Measurements from ENCODE around the gene FGD2. TPM values are rescaled to one million over a fixed set of nuclear protein-coding genes. Genes with fewer than 3 reads are reported as not detected.
"Not testable (repeated sequence)": the region's sequence is repeated elsewhere in the genome, so short reads cannot be mapped to it uniquely, and the experiment has no call there.

FGD2 gene
- total RNA-seq, 1 experiment from 2014 or later = not detected

DNA sequence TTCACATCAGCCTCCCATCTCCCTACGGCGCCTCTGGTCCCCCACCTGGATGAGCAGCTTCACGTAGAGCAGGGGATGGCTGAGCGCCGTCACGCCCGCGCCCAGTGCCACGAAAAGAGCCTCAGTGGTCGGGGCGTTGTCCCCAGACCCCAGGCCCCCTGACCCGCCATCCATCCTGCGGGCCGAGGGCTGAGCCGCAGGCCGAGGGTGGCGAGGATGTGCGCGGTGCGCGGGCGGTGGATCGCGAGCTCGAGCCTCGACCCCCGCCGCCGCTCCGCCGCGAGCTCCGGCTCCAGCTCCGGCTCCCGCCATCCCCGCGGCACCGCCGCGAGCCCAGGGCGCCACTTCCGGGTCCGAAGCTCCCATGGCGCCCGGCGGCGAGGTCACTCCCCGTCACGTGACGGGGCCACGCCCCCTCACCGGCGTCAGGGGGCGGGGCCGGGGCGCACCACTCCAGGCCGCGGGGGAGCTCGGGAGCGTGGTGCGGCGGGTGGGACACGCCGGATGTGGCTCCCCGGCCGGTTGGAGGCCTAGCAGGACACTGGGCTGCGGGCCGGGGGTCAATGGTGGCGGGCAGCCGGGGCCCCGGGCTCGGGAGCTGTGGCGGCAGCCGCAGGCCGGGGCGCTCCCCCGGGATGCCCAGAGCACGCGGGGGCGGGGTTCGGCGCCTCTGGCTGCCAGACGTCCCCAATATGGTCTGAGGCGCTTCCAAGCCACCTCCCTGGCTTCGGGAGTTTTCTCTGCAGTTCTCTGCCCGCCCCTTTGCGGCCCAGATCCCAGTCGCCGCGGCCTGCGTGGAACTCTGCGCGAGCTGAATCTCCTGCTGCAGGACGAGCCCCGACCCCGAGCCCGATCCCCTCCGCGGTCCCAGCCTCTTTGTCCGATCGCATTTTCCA, 19.4 kb upstream of the FGD2 start, which contains the start of gene MTCH1:
Gene MTCH1 (minus strand): TSS at position 389 of the 896 bp plus-strand sequence. CDS start 23 bp downstream, at position 366.
- POLR2A ChIA-PET (ENCODE audit: low non-redundant PET) = interaction anchor here (0.6 kb wide), 1 partner anchor 13 kb away, joined by 4 read pairs; no protein-coding TSS in a partner anchor
- peak; percentile 91 for DNase-seq (ENCODE audit: low spot score)
- H3K4me1 ChIP-seq (ENCODE audit: insufficient read depth, low read length, poor library complexity, severe bottlenecking) = peaks cover 14% of the 10 kb centered on the region
- H3K27ac ChIP-seq (ENCODE audit: low read depth, low read length, poor library complexity, severe bottlenecking) = peak within 1 kb of the TSS; percentile 99
- H3K9me3 ChIP-seq (ENCODE audit: low read depth, low read length, poor library complexity, severe bottlenecking) = no peaks in the 10 kb centered on the region
- no peaks in the 10 kb centered on the region for H3K36me3 ChIP-seq (ENCODE audit: insufficient read depth, low read length, poor library complexity, severe bottlenecking)
- CTCF ChIA-PET = interaction anchor here (0.5 to 1.1 kb wide), 2 partner anchors 9 to 204 kb away, joined by 4 to 13 read pairs; no protein-coding TSS in a partner anchor
- no TSS peak for BruUV-seq (replicated peaks)
- no peaks in the 10 kb centered on the region for H3K27me3 ChIP-seq (replicated peaks; ENCODE audit: insufficient read depth, low read depth, low read length, poor library complexity)
- H3K4me3 ChIP-seq (ENCODE audit: low read depth, low read length, poor library complexity, severe bottlenecking) = peak within 1 kb of the TSS; percentile 99
- no peak for TF ChIP-seq CTCF (conservative IDR thresholded peaks at IDR 0.05; ENCODE audit: low read depth, low read length)
- TF ChIP-seq EZH2 (IDR thresholded peaks at IDR 0.05; ENCODE audit: borderline replicate concordance, low read depth, low read length, poor library complexity, severe bottlenecking) = no peak
- intact Hi-C loops (cut with micrococcal nuclease; ENCODE audit: unreplicated experiment) = loop anchor here (1.0 kb wide), 1 partner anchor 101 kb away; the partner anchor contains the start of gene C6orf89

GRCh38 chr6:36986704-36987047, 18.8 kb upstream of the FGD2 start:
- no peaks in the 10 kb centered on the region for H3K36me3 ChIP-seq (ENCODE audit: insufficient read depth, low read length, poor library complexity, severe bottlenecking)
- H3K4me1 ChIP-seq (ENCODE audit: insufficient read depth, low read length, poor library complexity, severe bottlenecking) = peaks cover 14% of the 10 kb centered on the region
- H3K27me3 ChIP-seq (replicated peaks; ENCODE audit: insufficient read depth, low read depth, low read length, poor library complexity) = no peaks in the 10 kb centered on the region
- BruUV-seq (replicated peaks) = no TSS peak
- ChIA-PET POLR2A (ENCODE audit: low non-redundant PET) (interaction anchor here (0.6 kb wide), 1 partner anchor 57 kb away, joined by 5 read pairs; no protein-coding TSS in a partner anchor), CTCF (no interaction called here)
- no peak for TF ChIP-seq EZH2 (IDR thresholded peaks at IDR 0.05; ENCODE audit: borderline replicate concordance, low read depth, low read length, poor library complexity, severe bottlenecking)
- no peak for TF ChIP-seq CTCF (conservative IDR thresholded peaks at IDR 0.05; ENCODE audit: low read depth, low read length)
- DNase-seq (ENCODE audit: low spot score) = no peak
- intact Hi-C loops (cut with micrococcal nuclease; ENCODE audit: unreplicated experiment) = loop anchor here (1.0 kb wide), 1 partner anchor 101 kb away; the partner anchor contains the start of gene C6orf89
- H3K9me3 ChIP-seq (ENCODE audit: low read depth, low read length, poor library complexity, severe bottlenecking) = no peaks in the 10 kb centered on the region
- peak overlapping the region; percentile 99 for H3K4me3 ChIP-seq (ENCODE audit: low read depth, low read length, poor library complexity, severe bottlenecking)
- H3K27ac ChIP-seq (ENCODE audit: low read depth, low read length, poor library complexity, severe bottlenecking) = peak overlapping the region; percentile 99

GRCh38 chr6:36989264-36989663, 16.2 kb upstream of the FGD2 start:
- H3K4me1 ChIP-seq (ENCODE audit: insufficient read depth, low read length, poor library complexity, severe bottlenecking) = peaks cover 7% of the 10 kb centered on the region
- no peaks in the 10 kb centered on the region for H3K36me3 ChIP-seq (ENCODE audit: insufficient read depth, low read length, poor library complexity, severe bottlenecking)
- intact Hi-C loops (cut with micrococcal nuclease; ENCODE audit: unreplicated experiment) = no loop called here
- ChIA-PET CTCF (no interaction called here), POLR2A (ENCODE audit: low non-redundant PET) (no interaction called here)
- BruUV-seq (replicated peaks) = no TSS peak
- no peak overlapping the region for H3K4me3 ChIP-seq (ENCODE audit: low read depth, low read length, poor library complexity, severe bottlenecking)
- no peaks in the 10 kb centered on the region for H3K27me3 ChIP-seq (replicated peaks; ENCODE audit: insufficient read depth, low read depth, low read length, poor library complexity)
- DNase-seq (ENCODE audit: low spot score) = no peak
- no peak overlapping the region for H3K27ac ChIP-seq (ENCODE audit: low read depth, low read length, poor library complexity, severe bottlenecking)
- TF ChIP-seq CTCF (conservative IDR thresholded peaks at IDR 0.05; ENCODE audit: low read depth, low read length) (no peak), EZH2 (IDR thresholded peaks at IDR 0.05; ENCODE audit: borderline replicate concordance, low read depth, low read length, poor library complexity, severe bottlenecking) (no peak)
- no peaks in the 10 kb centered on the region for H3K9me3 ChIP-seq (ENCODE audit: low read depth, low read length, poor library complexity, severe bottlenecking)

- DNase-seq (ENCODE audit: low spot score); H3K4me1 ChIP-seq (ENCODE audit: insufficient read depth, low read length, poor library complexity, severe bottlenecking); H3K9me3 ChIP-seq (ENCODE audit: low read depth, low read length, poor library complexity, severe bottlenecking); BruUV-seq (replicated peaks); H3K36me3 ChIP-seq (ENCODE audit: insufficient read depth, low read length, poor library complexity, severe bottlenecking); H3K27ac ChIP-seq (ENCODE audit: low read depth, low read length, poor library complexity, severe bottlenecking); H3K4me3 ChIP-seq (ENCODE audit: low read depth, low read length, poor library complexity, severe bottlenecking); intact Hi-C loops (cut with micrococcal nuclease; ENCODE audit: unreplicated experiment); CTCF ChIA-PET; H3K27me3 ChIP-seq (replicated peaks; ENCODE audit: insufficient read depth, low read depth, low read length, poor library complexity); POLR2A ChIA-PET (ENCODE audit: low non-redundant PET): not testable (repeated sequence)
These were observed 15.1 kb upstream of the FGD2 start for GRCh38 chr6:36990401-36990800.
